Endothelial cell of umbilical vein (primary cell): ENCODE data around the gene RBM26. TPM values are rescaled to one million over a fixed set of nuclear protein-coding genes. Genes with fewer than 3 reads are reported as not detected.

Source experiments
- Bru-seq: library from RNA; stranded (reverse); fragments of 400-500 nt; gene quantifications from one replicate; lab custom pipeline; 2021; lab: Mats Ljungman, UMichigan
- BruChase-seq, 2 experiments: library from RNA; stranded (reverse); fragments of 400-500 nt; gene quantifications; one replicate each; lab custom pipeline; 2021; lab: Mats Ljungman, UMichigan
- BruUV-seq: library from RNA; stranded (reverse); fragments of 400-500 nt; replicated peaks from 2 replicates; lab custom pipeline; 2021; lab: Mats Ljungman, UMichigan
- CTCF ChIA-PET: fragments of 300-600, 350-600 bp; sonication (Branson Sonifier 250); formaldehyde crosslinking; loops from one replicate; lab custom pipeline; 2021; ENCODE audit warnings: antibody characterized with exemption, inconsistent platforms; lab: Charles Lee
- POLR2A ChIA-PET: fragments of 300-600, 350-600 bp; sonication (Branson Sonifier 250); formaldehyde crosslinking; loops from one replicate; lab custom pipeline; 2021; ENCODE audit warnings: antibody characterized with exemption, inconsistent platforms; lab: Charles Lee
- DNase-seq: peaks from one replicate; pipeline ENCODE4 v3.0.0-alpha.2; 2011; ENCODE audit warnings: low read depth, low spot score
- FAIRE-seq: peaks from 2 replicates; lab custom pipeline; 2011; peaks lifted over from hg19 to GRCh38; lab: Jason Lieb, UNC
- H2AFZ ChIP-seq: 2 replicates; pipeline ENCODE4 v1.6.0; 2012; ENCODE audit warnings: low read depth, low read length, control low read depth, inconsistent platforms
- H3K27ac ChIP-seq: 2 replicates; pipeline ENCODE4 v1.5.1; 2011; ENCODE audit warnings: low read depth, mild to moderate bottlenecking, control low read depth, low read length, moderate library complexity; ENCODE audit not compliant: insufficient read depth
- H3K27me3 ChIP-seq, 2 experiments: 2 replicates each; pipeline versions ENCODE4 v1.6.0 to v1.6.1; 2011; ENCODE audit warnings: low read length in 2 of 2, mixed read lengths in 1 of 2; ENCODE audit not compliant: control insufficient read depth in 2 of 2, insufficient read depth in 2 of 2
- H3K36me3 ChIP-seq, 2 experiments: 2 replicates in 1 of 2; 3 replicates in 1 of 2; pipeline ENCODE4 v1.5.1; 2011; ENCODE audit warnings: low read length in 2 of 2, mild to moderate bottlenecking in 1 of 2, moderate library complexity in 1 of 2; ENCODE audit not compliant: control insufficient read depth in 2 of 2, insufficient read depth in 2 of 2; ENCODE audit errors: extremely low read depth in 1 of 2
- H3K4me1 ChIP-seq: 3 replicates; pipeline ENCODE4 v1.5.1; 2011; ENCODE audit warnings: mild to moderate bottlenecking, low read length; ENCODE audit not compliant: control insufficient read depth, insufficient read depth; ENCODE audit errors: extremely low read depth
- H3K4me2 ChIP-seq: 2 replicates; pipeline ENCODE4 v1.6.1; 2011; ENCODE audit warnings: low read length, control low read depth, mixed read lengths; ENCODE audit not compliant: insufficient read depth
- H3K4me3 ChIP-seq, 3 experiments: fragments of 200-600 bp in 1 of 3; sonication (generic), shearing (Covaris generic) in 1 of 3; replicated peaks in 1 of 3; 2 replicates each; pipeline ENCODE4 v1.5.1; 2011 to 2016; ENCODE audit warnings: control low read depth in 3 of 3, low read length in 3 of 3, mild to moderate bottlenecking in 2 of 3, inconsistent platforms in 1 of 3, low read depth in 1 of 3, moderate library complexity in 1 of 3; ENCODE audit not compliant: insufficient read depth in 1 of 3
- H3K79me2 ChIP-seq: 2 replicates; pipeline ENCODE4 v1.6.0; 2012; ENCODE audit warnings: low read length, inconsistent platforms; ENCODE audit not compliant: control insufficient read depth, insufficient read depth
- H3K9ac ChIP-seq: replicated peaks from 2 replicates; pipeline ENCODE3; 2011; ENCODE audit warnings: low read length, control low read depth; ENCODE audit not compliant: insufficient read depth; ENCODE audit errors: extremely low read depth
- H3K9me1 ChIP-seq: replicated peaks from 3 replicates; pipeline ENCODE4 v1.6.0; 2011; ENCODE audit warnings: mild to moderate bottlenecking, low read length; ENCODE audit not compliant: control insufficient read depth, insufficient read depth; ENCODE audit errors: extremely low read depth
- H3K9me3 ChIP-seq: replicated peaks from 2 replicates; pipeline ENCODE4 v1.5.1; 2012; ENCODE audit warnings: low read length, inconsistent platforms; ENCODE audit not compliant: control insufficient read depth, insufficient read depth
- H4K20me1 ChIP-seq: replicated peaks from 2 replicates; pipeline ENCODE3; 2011; ENCODE audit warnings: mild to moderate bottlenecking, low read length; ENCODE audit not compliant: control insufficient read depth, insufficient read depth; ENCODE audit errors: extremely low read depth
- CTCF ChIP-seq, 2 donors: IDR thresholded peaks; 1 replicate in 1 of 2; 2 replicates in 1 of 2; pipeline ENCODE4 v1.5.1; 2011; ENCODE audit warnings: low read length in 2 of 2, mild to moderate bottlenecking in 2 of 2, moderate library complexity in 2 of 2, control low read depth in 1 of 2, inconsistent platforms in 1 of 2, low read depth in 1 of 2; ENCODE audit not compliant: insufficient read depth in 1 of 2; ENCODE audit errors: extremely low read depth in 1 of 2
- EZH2 ChIP-seq: IDR thresholded peaks from 2 replicates; pipeline ENCODE4 v1.6.1; 2012; ENCODE audit warnings: borderline replicate concordance, low read depth, mild to moderate bottlenecking, moderate library complexity, low read length, inconsistent platforms; ENCODE audit not compliant: severe bottlenecking
- FOS ChIP-seq: IDR thresholded peaks from 2 replicates; pipeline ENCODE4 v1.6.1; 2011; ENCODE audit warnings: mild to moderate bottlenecking, low read length, moderate library complexity, borderline replicate concordance; ENCODE audit not compliant: insufficient read depth
- GATA2 ChIP-seq: IDR thresholded peaks from 2 replicates; pipeline ENCODE4 v1.7.0; 2011; ENCODE audit warnings: low read depth, mild to moderate bottlenecking, moderate library complexity, mixed read lengths, low read length; ENCODE audit not compliant: insufficient read length, insufficient read depth
- JUN ChIP-seq: IDR thresholded peaks from 2 replicates; pipeline ENCODE4 v1.6.1; 2011; ENCODE audit warnings: borderline replicate concordance, low read depth; ENCODE audit not compliant: insufficient read length, insufficient read depth
- MYC ChIP-seq: IDR thresholded peaks from one replicate; pipeline ENCODE4 v1.6.1; 2011; ENCODE audit warnings: mild to moderate bottlenecking, low read depth, low read length
- POLR2A ChIP-seq: IDR thresholded peaks from 2 replicates; pipeline ENCODE4 v1.6.1; 2012; ENCODE audit warnings: low read depth, mild to moderate bottlenecking, control low read depth, low read length
- POLR2AphosphoS5 ChIP-seq: IDR thresholded peaks from 2 replicates; pipeline ENCODE4 v1.6.1; 2012; ENCODE audit warnings: low read depth, mild to moderate bottlenecking, control low read depth, low read length, moderate library complexity; ENCODE audit not compliant: insufficient read depth
- dilution Hi-C: fragments of 300-500 bp; cut with MboI; formaldehyde crosslinking; loops from one replicate; pipeline ENCODE4 v1.15.0; 2019; ENCODE audit warnings: low sequenced_read_pairs; ENCODE audit not compliant: extremely low pct_ligation_motif_present
- intact Hi-C: fragments of 100-400 bp; cut with micrococcal nuclease; formaldehyde crosslinking; loops from one replicate; pipeline ENCODE4 v1.10.0; 2022
- long read RNA-seq: library from polyadenylated mRNA; stranded (forward); transcript quantifications from one replicate; pipeline ENCODE4 v2.0.0, GENCODE V29; 2021
- polyA minus RNA-seq, 3 experiments: library from RNA; depleted of rRNA, polyadenylated mRNA; stranded (reverse); fragments of >200 nt; gene quantifications; 1 replicate in 1 of 3; 2 replicates in 2 of 3; pipeline ENCODE4 v1.2.3, GENCODE V29; 2011
- polyA plus RNA-seq, 4 experiments: library from polyadenylated mRNA; depleted of rRNA in 3 of 4; stranded (reverse) in 3 of 4; unstranded in 1 of 4; fragments of >200 nt; gene quantifications; 2 replicates each; pipeline versions ENCODE4 v1.2.1 to v1.2.3, GENCODE V29; 2011 to 2012; ENCODE audit warnings: missing spikeins in 1 of 4
- total RNA-seq: library from RNA; stranded (reverse); gene quantifications from 2 replicates; pipeline ENCODE4 v1.2.3, GENCODE V29; 2021
- TF ChIP-seq, protein P1 (sequence below): IDR thresholded peaks from 2 replicates; pipeline ENCODE4 v1.6.1; 2011; ENCODE audit not compliant: insufficient read depth, insufficient read length

The RBM26 gene
- total RNA-seq: 43.7 and 54.3 TPM in 2 replicates
- polyA plus RNA-seq: 10.8 and 14.8 TPM in 2 replicates
- 11.4 TPM in 2 replicates for polyA plus RNA-seq (2011; cell fraction: cytosol; rRNA removed)
- polyA plus RNA-seq (2011; cell fraction: nucleus; rRNA removed): 90.4 and 116 TPM in 2 replicates
- 24.6 and 33.1 TPM in 2 replicates for polyA plus RNA-seq (2012)
- 21.7 and 25.3 TPM in 2 replicates for polyA minus RNA-seq
- polyA minus RNA-seq (2011; cell fraction: cytosol; rRNA and poly(A)+ RNA removed): 17.1 TPM
- polyA minus RNA-seq (2011; cell fraction: nucleus; rRNA and poly(A)+ RNA removed): 69.9 and 97.4 TPM in 2 replicates
- Bru-seq, nascent RNA: percentile 95 among the genes with signal in this experiment
- BruChase-seq, experiment 1, labeled RNA remaining after a 6-hour chase: percentile 87 among the genes with signal in this experiment
- percentile 94 among the genes with signal in this experiment for BruChase-seq, experiment 2, labeled RNA remaining after a 2-hour chase
- long read RNA-seq, partial matches to known transcripts: 2 of 6 reads
- long read RNA-seq, other reads (novel, unspliced or antisense): 4 of 6 reads

DNA sequence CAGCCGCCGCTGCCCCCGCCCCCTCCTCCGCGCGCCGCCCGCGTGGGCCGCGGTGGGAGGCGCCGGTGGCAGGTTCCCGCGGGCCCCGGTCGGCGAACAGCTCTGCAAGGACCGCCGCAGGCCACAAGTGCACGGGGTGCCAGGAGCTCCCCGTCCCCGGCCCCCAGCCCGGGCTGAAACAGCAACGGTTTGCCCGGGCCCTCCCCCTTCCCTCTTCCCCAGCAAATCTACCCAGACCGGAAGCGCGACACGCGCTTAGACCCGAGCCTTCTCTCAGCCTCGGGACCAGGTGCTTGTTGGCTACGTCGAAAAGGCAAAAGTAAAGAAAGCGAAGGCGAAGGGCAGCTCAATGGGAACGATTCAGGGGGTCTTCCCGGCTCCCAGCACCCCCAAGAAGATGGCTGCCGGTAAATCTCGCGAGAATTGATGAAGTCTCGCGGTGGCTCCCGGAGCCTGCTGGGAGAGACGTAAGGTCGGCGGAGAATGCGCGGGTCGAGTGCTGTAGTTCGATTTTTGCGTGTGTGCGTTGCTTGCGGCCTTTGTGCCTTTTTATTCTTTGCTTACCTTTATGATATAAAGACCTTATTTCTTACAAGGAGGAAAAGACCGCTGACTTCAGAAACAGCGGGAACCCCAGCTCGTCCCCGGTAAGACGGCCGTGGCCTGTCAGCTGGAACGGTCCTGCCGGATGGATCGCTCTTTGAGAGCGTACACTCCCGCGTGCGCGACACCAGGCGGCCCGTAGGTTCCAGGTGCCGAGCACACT is at the start of gene RBM26:
RBM26 (minus strand) TSS at position 425 of the 766 bp plus-strand sequence. CDS start 481 bp downstream, outside the sequence.
- DNase-seq: peak; percentile 95
- Histone ChIP-seq H3K79me2 (peaks cover 50% of the 10 kb centered on the region), H3K9me1 (no peaks in the 10 kb centered on the region), H3K27ac (peak within 1 kb of the TSS; percentile 90), H3K36me3 (no peaks in the 10 kb centered on the region), H2AFZ (peak within 1 kb of the TSS; percentile 26), H3K4me2 (peak within 1 kb of the TSS; percentile 96), H3K9ac (peak within 1 kb of the TSS; percentile 98), H3K4me1 (peaks cover 40% of the 10 kb centered on the region), H3K4me3 (peak within 1 kb of the TSS; percentile 89 to 99 (median 99)), H4K20me1 (peaks cover 4% of the 10 kb centered on the region), H3K9me3 (no peaks in the 10 kb centered on the region), H3K27me3 (no peaks in the 10 kb centered on the region)
- POLR2A ChIA-PET: interaction anchor here (1.0 kb wide), 1 partner anchor 801 kb away, joined by 4 read pairs; no protein-coding TSS in a partner anchor
- TF ChIP-seq MYC (peak; percentile 49), POLR2A (peak; percentile 84), JUN (no peak), FOS (no peak), GATA2 (no peak), POLR2AphosphoS5 (peak; percentile 78), EZH2 (no peak), CTCF (IDR thresholded peaks at IDR 0.05; ENCODE audit: extremely low read depth in 1 of 2, insufficient read depth in 1 of 2, low read depth in 1 of 2, low read length in 2 of 2) (no peak)
- TF ChIP-seq, protein P1, sequence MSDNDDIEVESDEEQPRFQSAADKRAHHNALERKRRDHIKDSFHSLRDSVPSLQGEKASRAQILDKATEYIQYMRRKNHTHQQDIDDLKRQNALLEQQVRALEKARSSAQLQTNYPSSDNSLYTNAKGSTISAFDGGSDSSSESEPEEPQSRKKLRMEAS: no peak
- CTCF ChIA-PET: interaction anchor here (1.0 to 3.6 kb wide), 5 partner anchors 10 to 138 kb away, joined by 4 to 20 read pairs (median 12); no protein-coding TSS in a partner anchor
- peak; percentile 95 for FAIRE-seq
- dilution Hi-C loops (no loop called here), intact Hi-C loops (loop anchor here (5.0 kb wide), 1 partner anchor 136 kb away; no protein-coding TSS in a partner anchor)
- TSS peak; percentile 90 for BruUV-seq
